Measurements from ENCODE around the gene KCNE1. TPM values are rescaled to one million over a fixed set of nuclear protein-coding genes. Genes with fewer than 3 reads are reported as not detected.

Gene KCNE1
- not detected for total RNA-seq

- intact Hi-C loops (cut with micrococcal nuclease), result no loop called here
- ChIA-PET CTCF (interaction anchor here (1.1 to 3.7 kb wide), 5 partner anchors 9 to 105 kb away, joined by 3 to 26 read pairs (median 10); no protein-coding TSS in a partner anchor), POLR2A (no interaction called here)
- H3K27ac Mint-ChIP-seq, result no peak within 1 kb of the TSS
- H3K36me3 Mint-ChIP-seq (ENCODE audit: low read depth), result no peaks in the 10 kb centered on the region
- peaks cover 2% of the 10 kb centered on the region for H3K27me3 Mint-ChIP-seq
- H3K9me3 Mint-ChIP-seq, result no peaks in the 10 kb centered on the region
- TF ChIP-seq CTCF (IDR thresholded peaks at IDR 0.05), result no peak
- H3K4me3 Mint-ChIP-seq, result no peak within 1 kb of the TSS
- ATAC-seq (no peak), DNase-seq (no peak)
- H3K4me1 Mint-ChIP-seq (ENCODE audit: low read depth), result peaks cover 4% of the 10 kb centered on the region
These were observed at the start of gene KCNE1 for GRCh38 chr21:34511787-34512455. Gene KCNE1 (minus strand): TSS chr21:34512210. CDS start chr21:34449634, 62,576 bp downstream.

GRCh38 chr21:34561806-34562205 is 49.8 kb upstream of the KCNE1 start:
- no peaks in the 10 kb centered on the region for H3K36me3 Mint-ChIP-seq (ENCODE audit: low read depth)
- intact Hi-C loops (cut with micrococcal nuclease), result no loop called here
- no peak for TF ChIP-seq CTCF (IDR thresholded peaks at IDR 0.05)
- no peak for DNase-seq
- ChIA-PET POLR2A (no interaction called here), CTCF (interaction anchor here (1.4 kb wide), 1 partner anchor 41 kb away, joined by 4 read pairs; no protein-coding TSS in a partner anchor)
- H3K27me3 Mint-ChIP-seq, result no peaks in the 10 kb centered on the region
- H3K4me3 Mint-ChIP-seq, result no peak overlapping the region
- no peaks in the 10 kb centered on the region for H3K9me3 Mint-ChIP-seq
- H3K4me1 Mint-ChIP-seq (ENCODE audit: low read depth), result peaks cover 2% of the 10 kb centered on the region
- no peak for ATAC-seq
- H3K27ac Mint-ChIP-seq, result no peak overlapping the region

GRCh38 chr21:34560609-34561008 is 48.6 kb upstream of the KCNE1 start:
- ATAC-seq, result no peak
- no peaks in the 10 kb centered on the region for H3K27me3 Mint-ChIP-seq
- H3K36me3 Mint-ChIP-seq (ENCODE audit: low read depth), result no peaks in the 10 kb centered on the region
- no peak overlapping the region for H3K27ac Mint-ChIP-seq
- no peak overlapping the region for H3K4me3 Mint-ChIP-seq
- DNase-seq, result no peak
- H3K9me3 Mint-ChIP-seq, result no peaks in the 10 kb centered on the region
- peaks cover 2% of the 10 kb centered on the region for H3K4me1 Mint-ChIP-seq (ENCODE audit: low read depth)
- intact Hi-C loops (cut with micrococcal nuclease), result no loop called here
- TF ChIP-seq CTCF (IDR thresholded peaks at IDR 0.05), result no peak
- POLR2A ChIA-PET, result interaction anchor here (0.5 kb wide), 1 partner anchor 808 kb away, joined by 3 read pairs; no protein-coding TSS in a partner anchor
- CTCF ChIA-PET, result interaction anchor here (1.4 kb wide), 1 partner anchor 42 kb away, joined by 4 read pairs; no protein-coding TSS in a partner anchor

DNA sequence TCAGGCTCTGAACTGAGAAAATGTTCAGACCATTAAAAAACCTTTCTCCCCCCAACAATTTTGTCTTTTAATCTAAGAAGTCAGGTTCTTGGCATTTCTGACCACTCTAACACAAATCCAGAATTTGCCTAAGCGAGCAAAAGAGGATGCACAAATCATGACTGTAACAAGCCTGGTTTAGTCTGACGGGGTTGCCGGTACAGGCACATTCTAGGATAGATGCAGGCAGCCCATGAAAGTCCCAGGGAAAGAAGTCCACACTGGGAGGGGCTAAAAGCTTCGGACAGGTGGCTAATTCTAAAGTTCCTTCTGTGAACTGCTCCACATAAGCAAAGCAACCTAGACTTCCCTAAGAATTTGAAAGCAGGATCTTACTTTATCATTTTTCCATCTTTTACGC is 48.0 kb upstream of the KCNE1 start:
- Mint-ChIP-seq H3K27ac (no peak overlapping the region), H3K36me3 (ENCODE audit: low read depth) (no peaks in the 10 kb centered on the region), H3K27me3 (no peaks in the 10 kb centered on the region), H3K9me3 (peaks cover under 1% of the 10 kb centered on the region), H3K4me1 (ENCODE audit: low read depth) (peaks cover 2% of the 10 kb centered on the region), H3K4me3 (no peak overlapping the region)
- ATAC-seq (no peak), DNase-seq (no peak)
- CTCF ChIA-PET, result no interaction called here
- intact Hi-C loops (cut with micrococcal nuclease), result no loop called here
- POLR2A ChIA-PET, result no interaction called here
- no peak for TF ChIP-seq CTCF (IDR thresholded peaks at IDR 0.05)

DNA sequence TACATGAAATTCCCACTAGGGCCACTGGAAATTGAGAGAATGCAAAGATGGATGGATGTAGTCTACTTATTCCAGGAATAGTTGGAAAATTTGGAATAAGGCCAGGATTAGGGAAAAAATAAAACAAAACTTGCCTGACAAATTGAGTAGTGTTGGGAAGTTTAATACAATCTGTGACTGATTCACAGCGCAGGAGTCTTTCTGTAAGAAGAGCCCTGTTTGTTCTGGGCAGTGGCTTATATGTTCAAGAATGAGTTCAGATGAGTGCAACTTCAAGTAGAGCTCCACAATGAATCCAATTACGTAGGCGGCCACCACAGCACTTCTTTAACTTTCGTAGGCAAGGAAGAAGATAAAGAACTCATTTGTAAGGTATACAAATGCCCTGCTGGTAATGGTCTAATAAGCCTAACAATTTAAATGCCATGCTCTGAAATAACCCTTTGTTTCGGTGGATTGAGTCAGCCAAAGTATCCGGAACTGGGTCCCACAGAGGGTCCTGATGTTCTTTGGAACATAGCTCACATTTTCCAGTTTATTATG is 47.1 kb upstream of the KCNE1 start:
- Mint-ChIP-seq H3K27ac (no peak overlapping the region), H3K36me3 (ENCODE audit: low read depth) (peaks cover 4% of the 10 kb centered on the region), H3K27me3 (no peaks in the 10 kb centered on the region), H3K4me3 (no peak overlapping the region), H3K4me1 (ENCODE audit: low read depth) (peaks cover 2% of the 10 kb centered on the region), H3K9me3 (peaks cover 7% of the 10 kb centered on the region)
- no peak for DNase-seq
- ChIA-PET CTCF (interaction anchor here (1.3 to 1.8 kb wide), 2 partner anchors 16 to 44 kb away, joined by 3 to 4 read pairs; no protein-coding TSS in a partner anchor), POLR2A (no interaction called here)
- no peak for TF ChIP-seq CTCF (IDR thresholded peaks at IDR 0.05)
- intact Hi-C loops (cut with micrococcal nuclease), result no loop called here
- no peak for ATAC-seq

All from activated CD8-positive, alpha-beta T cell treated with anti-CD3 and anti-CD28 coated beads for 36 hours (primary cell).